SH-SY5Y (cell line): Measurements from ENCODE around the gene CUBN.

Source experiments
- GATA2 ChIP-seq: IDR thresholded peaks from 2 replicates; pipeline ENCODE4 v1.6.1; 2011; ENCODE audit warnings: mild to moderate bottlenecking, low read depth, low read length
- GATA3 ChIP-seq: IDR thresholded peaks from 2 replicates; pipeline ENCODE4 v1.6.1; 2011; ENCODE audit warnings: low read depth, mild to moderate bottlenecking, low read length, moderate library complexity

GRCh38 chr10:16967866-16968415 is 161.7 kb downstream of the CUBN start:
- TF ChIP-seq GATA3 (no peak), GATA2 (no peak)
